Islet precursor cell (in vitro differentiated cells): ENCODE data around the gene KRTAP10-4.
"Not testable (repeated sequence)": the region's sequence is repeated elsewhere in the genome, so short reads cannot be mapped to it uniquely, and the experiment has no call there.

Source experiments
- DNase-seq: peaks from one replicate; pipeline ENCODE4 v3.0.0-alpha.2; 2018

The KRTAP10-4 gene

GRCh38 chr21:44581158-44581557 lies 7.6 kb downstream of the KRTAP10-4 start:
- no peak for DNase-seq

- no peak for DNase-seq
Observed at GRCh38 chr21:44582055-44582454, 8.5 kb downstream of the KRTAP10-4 start.

GRCh38 chr21:44583089-44583799 lies 9.7 kb downstream of the KRTAP10-4 start:
- DNase-seq: no peak

GRCh38 chr21:44583800-44584147 lies 10.2 kb downstream of the KRTAP10-4 start:
- no peak for DNase-seq

- no peak for DNase-seq
Observed at GRCh38 chr21:44585892-44586291, 12.4 kb downstream of the KRTAP10-4 start.

- DNase-seq: no peak
Observed at GRCh38 chr21:44589094-44589493, 15.6 kb downstream of the KRTAP10-4 start.

- peak; percentile 53 for DNase-seq
Observed at GRCh38 chr21:44589586-44590305, 16.2 kb downstream of the KRTAP10-4 start.

- no peak for DNase-seq
Observed at GRCh38 chr21:44590311-44590721, 16.8 kb downstream of the KRTAP10-4 start.

- not testable (repeated sequence) for DNase-seq
Observed at GRCh38 chr21:44590897-44591800, 17.6 kb downstream of the KRTAP10-4 start.

GRCh38 chr21:44591801-44592130 lies 18.2 kb downstream of the KRTAP10-4 start:
- not testable (repeated sequence) for DNase-seq

GRCh38 chr21:44592446-44593311 lies 19.1 kb downstream of the KRTAP10-4 start, which contains the start of gene KRTAP10-6:
Gene KRTAP10-6, minus strand, starts transcription at chr21:44592505. Its CDS starts 21 bp downstream, at chr21:44592484.
- DNase-seq: no peak

- no peak for DNase-seq
Observed at GRCh38 chr21:44593598-44594405, 20.3 kb downstream of the KRTAP10-4 start.

- no peak for DNase-seq
Observed at GRCh38 chr21:44594406-44594916, 20.9 kb downstream of the KRTAP10-4 start.

GRCh38 chr21:44595524-44595923 lies 22.0 kb downstream of the KRTAP10-4 start:
- DNase-seq: no peak

- peak; percentile 61 for DNase-seq
Observed at GRCh38 chr21:44596068-44596725, 22.7 kb downstream of the KRTAP10-4 start.

- DNase-seq: no peak
Observed at GRCh38 chr21:44598061-44598460, 24.5 kb downstream of the KRTAP10-4 start.

GRCh38 chr21:44599264-44600029 lies 25.9 kb downstream of the KRTAP10-4 start:
- DNase-seq: no peak

GRCh38 chr21:44600118-44600978 lies 26.8 kb downstream of the KRTAP10-4 start, which contains the start of gene KRTAP10-7:
Gene KRTAP10-7, plus strand, starts transcription at chr21:44600597. Its CDS starts 25 bp downstream, at chr21:44600622.
- DNase-seq: not testable (repeated sequence)

- not testable (repeated sequence) for DNase-seq
Observed at GRCh38 chr21:44601091-44601490, 27.6 kb downstream of the KRTAP10-4 start.
